CD4-positive, alpha-beta T cell treated with Interleukin-17A for 4 hours (primary cell): ENCODE data around the gene RAD18.

Experiments
- DNase-seq: peaks from one replicate; pipeline ENCODE4 v3.0.0-alpha.2; 2020; ENCODE audit warnings: mixed read lengths

Gene RAD18

DNA sequence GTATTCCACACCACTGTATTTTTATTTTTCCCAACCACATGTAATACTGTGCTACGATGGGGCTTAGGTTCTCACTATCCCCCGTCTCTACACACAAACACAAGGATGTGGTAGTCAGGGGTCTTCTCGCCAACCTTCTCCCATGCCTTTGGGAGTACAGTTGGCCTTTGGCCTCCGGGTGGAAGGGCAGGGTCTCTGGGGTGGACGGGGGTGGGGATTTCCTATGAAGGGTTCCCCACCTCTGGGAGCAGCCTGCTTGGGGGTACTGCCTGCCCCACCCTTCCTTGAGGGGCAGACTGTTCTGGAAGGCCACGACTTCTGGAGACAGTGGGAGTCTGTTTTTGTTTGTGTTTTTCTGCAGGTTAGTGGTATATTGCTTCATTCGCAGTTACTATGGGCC is 21.3 kb upstream of the RAD18 start:
- DNase-seq, result no peak

DNA sequence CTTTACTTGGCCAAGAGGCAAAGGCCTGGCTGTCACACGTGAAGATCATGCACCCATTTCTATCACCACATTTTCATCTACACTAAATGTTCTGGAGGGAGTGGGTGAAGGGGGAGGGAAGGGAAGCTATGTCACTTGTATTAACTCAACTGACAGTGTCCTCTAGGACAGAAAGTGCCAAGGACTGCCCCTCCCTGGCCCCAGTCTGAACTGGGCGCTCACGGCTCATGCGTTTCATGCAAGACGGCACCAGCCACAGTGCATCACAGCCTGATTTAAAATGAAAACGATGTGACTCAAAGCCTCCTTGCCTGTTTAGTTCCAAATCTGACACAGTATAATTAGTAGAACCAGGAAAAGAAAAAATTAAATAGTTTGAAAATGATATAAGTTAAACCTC is 20.8 kb upstream of the RAD18 start:
- no peak for DNase-seq

DNA sequence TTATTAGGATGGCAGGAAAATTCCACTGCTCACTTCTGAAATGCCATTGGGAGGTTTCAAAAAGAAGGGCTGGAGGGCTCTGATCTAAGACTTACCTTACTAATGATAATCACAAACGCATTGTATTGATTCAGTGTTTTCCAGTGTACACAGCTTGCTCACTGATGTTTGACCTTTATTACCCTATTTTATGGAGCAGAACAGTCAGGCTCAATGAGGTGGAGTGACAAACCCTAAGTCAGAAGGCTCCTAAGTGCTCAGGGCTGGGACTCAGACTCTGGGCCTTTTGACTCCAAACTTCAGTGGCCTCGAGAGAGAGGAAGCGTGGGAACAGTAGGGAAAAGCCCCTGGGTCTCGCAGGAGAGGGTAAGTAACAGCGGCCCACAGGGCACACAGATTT is 20.3 kb upstream of the RAD18 start:
- no peak for DNase-seq

DNA sequence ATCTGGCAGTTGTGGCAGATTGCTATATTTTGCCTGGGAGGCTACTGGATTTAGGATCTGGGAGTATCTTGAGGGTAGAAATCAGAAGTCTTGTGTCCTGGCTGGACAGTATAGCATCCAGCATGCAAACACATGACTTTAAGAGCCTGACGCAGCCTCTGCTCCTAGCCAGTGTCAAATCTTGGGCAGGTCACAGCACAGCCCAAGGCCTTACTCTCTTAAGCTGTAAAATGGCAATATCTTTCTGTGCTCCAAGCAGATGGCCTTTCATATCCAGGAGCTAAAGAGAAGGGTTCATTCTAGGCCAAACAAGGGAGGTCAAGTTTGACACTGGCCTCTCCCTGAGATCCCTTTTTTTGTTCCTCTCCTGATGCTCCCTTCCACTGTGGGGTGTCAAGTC is 19.8 kb upstream of the RAD18 start:
- no peak for DNase-seq

DNA sequence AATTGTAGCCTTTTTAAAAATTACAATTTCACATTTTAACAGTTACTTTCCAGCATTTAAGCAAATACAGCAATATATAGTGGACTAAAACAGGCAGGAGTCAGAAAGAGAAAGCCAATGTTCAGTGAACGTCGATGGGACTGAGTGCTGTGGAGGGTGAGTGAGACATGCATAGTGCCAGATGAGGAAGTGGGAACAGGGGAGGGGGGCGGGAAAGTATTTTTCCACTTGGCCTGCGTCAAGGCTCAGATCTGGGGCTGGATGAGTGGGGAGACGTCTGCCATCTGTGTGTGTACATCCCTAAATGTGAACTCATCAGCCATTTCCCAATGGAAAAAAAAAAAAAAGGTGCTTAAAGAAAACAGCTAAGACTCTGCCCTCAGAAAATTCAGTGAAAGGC is 19.2 kb upstream of the RAD18 start:
- no peak for DNase-seq

DNA sequence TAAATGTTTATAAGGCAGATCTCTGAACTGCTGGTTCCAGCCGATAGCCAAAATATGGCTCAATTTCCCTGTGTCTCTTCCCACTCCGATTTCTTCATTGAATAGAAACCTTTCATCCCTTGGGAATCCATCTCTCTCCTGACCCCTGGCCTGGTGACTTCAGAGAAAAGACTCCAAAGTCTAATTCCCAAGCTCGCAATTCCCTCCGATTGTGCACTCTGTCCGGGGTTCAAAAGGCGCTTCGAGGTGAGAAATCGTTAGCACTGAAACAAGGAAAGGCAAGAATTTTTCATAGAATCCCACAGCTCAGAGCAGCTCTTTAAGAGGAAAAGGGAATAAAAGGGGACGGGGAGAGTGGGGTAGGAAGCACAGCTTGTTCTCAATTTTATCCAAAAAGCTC is 18.4 kb upstream of the RAD18 start:
- no peak for DNase-seq

DNA sequence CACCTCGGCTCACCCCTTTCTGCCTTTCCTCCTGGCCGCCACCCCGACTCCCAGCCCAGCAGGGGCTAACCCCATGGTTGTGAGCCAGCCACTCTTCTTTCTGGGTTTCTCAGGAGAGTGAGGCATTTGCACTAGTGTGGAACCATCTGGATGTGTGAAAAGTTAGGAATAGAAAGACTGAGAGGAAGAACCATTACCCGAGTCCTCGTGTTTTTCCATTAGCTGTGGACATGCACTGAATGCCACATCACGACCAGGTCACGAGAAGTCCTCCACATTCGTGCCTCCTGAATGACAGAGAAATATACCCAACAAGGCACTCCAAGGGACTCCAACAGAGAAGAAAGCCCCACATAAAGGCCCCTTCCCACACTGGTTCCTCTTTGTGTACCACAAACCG is 18.0 kb upstream of the RAD18 start:
- DNase-seq, result no peak

DNA sequence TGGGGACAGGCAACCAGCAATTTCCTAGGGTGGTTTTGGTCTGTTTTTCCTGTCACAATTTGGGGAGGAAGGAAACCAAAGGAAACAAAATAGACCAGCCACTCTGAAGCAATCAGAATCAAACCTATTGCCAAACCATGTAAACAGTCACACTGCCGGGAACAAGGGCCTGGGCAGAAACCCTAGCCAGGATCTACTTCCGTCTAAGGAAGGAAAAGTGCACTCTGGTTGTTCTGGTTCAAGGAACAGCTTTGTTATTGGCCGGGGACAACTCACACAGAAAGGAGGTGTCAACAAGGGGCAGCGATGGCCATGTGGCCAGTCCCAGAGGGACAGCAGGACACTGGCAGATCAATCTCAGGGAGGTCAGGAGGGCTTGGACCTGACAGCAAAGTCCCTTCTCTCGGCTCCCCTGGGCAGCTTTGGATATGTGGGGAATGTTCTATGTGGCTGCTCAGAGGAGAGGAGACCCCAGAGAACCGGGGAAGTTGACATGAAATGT is 17.5 kb upstream of the RAD18 start:
- DNase-seq, result no peak

DNA sequence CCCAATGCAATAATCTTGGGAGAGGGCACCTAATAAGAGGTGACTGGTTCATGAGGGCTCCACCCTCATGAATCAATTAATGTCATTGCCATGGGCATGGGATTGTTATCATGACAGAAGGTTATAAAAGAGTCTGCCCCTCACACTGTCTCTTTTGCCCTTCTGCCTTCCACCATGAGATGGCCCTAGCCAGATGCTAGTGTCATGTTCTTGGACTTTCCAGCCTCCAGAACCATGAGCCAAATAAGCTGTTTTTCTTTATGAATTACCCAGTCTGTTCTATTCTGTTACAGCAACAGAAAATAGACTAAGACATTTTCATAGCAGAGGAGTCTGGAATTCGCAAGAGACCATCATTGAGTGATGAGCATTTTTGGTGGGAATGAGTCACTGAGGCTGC is 16.0 kb upstream of the RAD18 start:
- no peak for DNase-seq

DNA sequence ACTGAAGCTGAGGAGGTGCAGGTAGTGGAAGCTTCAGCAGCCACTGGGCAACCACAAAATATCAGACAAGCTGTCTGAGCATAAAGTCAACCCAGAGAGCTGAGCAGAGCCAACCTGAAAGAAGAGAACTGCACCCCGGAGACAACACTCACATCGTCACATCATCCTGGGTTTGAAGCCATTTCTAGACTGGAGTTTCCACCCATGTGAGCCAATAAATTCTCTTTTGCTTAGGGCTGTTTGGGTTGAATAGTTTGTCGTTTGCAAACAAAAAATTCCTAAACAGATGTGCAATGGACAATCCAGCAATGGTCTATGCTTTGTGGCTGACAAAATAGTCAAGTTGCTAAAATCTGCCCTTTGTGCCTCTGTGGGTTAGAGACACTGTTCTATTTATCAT is 15.3 kb upstream of the RAD18 start:
- DNase-seq, result no peak

DNA sequence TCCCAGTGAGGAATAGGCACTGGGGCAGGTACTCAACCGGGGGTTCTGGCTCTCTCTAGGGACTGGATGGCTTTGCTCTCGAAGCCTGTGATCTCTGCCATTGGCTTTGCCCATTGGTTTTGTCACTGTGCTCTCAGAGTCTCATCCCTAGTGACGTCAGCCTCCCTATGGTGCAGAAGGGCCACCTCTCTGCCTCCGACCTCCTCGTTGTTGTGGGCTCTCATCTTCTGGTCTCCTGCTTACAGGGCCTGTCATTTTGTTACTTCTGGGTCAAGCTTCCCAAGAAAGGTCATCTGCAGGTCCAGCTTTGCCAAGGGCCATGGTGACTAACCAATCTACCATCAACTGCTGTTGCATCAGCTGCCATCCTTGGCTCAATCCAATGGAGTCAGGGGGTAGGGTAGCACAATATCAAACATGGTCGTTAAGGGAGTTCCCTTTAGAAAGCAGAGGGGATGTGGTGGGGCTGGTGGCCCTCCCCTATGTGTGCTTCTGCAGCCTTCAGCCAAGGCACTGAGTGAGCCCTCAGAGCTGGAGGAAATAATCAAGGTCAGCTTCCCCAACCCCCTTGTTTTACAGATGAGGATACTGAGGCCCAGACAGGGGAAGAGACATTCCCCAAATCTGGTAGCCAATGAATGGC is 13.4 kb upstream of the RAD18 start:
- DNase-seq, result no peak

DNA sequence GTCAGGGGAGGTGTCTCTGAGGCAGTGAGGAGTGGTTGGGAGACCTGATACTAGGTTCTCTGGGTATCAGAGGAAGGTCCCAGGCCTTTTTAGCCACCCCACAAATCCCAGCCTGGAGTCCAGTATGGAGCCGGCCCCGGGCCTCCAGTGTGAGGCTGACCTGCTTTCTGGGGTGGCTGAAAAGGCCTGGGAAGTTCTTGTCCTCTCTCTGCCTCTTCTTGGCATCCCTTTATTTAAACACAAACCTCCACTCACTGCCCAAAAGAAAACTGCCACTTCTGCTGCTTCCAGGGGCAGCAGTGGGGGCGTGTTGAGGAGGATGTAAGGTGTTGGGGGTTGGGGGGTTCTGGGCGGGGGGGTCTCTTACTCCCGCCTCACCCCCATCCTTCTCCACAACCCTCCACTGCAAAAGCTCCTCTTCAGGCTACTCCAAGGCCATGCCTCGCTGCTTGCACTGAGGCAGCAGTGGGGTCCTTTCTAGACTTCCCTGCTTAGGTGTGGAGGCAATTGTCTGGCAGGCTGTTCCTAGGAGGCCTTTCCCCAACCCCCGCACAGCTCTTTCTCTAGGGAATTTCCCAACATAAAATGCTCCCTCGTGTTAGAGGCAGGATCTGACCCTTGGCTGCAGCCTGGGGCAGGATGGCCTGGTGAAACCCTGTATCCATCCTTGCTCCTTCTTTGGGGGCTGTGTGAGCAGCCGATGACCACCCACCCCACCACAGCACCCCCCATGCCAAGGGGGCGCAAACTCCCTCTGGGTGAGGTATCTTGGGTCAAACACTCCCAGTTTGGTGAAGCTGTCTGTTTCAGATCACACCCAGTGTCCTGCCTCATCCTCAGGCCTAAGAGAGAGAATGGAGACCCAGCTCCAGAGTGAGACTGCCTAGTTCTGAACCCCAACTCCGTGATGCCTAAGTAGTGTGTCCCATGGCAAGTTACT is 12.1 kb upstream of the RAD18 start:
- DNase-seq, result no peak

DNA sequence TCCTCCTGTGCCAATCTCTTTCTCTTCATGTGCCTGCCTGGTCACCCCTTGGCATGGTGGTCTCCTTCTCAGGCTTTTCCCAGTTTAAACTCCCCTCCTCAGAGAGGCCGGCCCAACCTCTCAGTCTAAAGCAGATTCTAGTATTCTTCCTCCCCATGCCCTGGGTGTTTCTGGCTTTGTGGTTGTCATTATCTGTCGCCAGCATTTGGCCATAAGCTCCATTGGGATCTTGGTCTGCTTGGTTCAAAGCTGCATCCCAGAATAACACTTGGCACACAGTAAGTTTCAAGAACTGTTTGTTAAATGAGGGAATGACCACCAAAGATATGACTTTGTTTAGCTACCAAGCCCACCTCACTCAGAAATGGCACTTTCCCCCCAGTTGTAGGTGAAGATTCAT is 11.2 kb upstream of the RAD18 start:
- no peak for DNase-seq

DNA sequence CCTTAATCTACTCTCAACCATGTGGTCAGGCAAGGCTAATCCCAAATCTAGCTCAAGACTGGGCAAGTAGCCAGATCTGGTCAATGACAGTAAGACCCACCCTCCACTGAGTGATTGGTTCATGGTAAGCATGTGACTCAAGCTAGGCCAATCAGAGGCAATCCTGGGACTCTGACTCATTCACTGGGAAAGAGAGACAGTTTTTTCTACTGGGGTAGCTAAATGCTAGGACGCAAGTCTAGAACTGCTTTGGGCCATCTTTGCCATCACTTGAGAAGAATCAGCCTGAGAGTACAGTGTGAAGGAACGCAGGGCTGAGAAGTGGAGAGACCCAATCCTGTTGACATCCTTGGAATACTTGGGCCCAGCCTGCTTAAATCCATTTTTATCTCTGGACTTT is 9.4 kb upstream of the RAD18 start:
- DNase-seq, result no peak

DNA sequence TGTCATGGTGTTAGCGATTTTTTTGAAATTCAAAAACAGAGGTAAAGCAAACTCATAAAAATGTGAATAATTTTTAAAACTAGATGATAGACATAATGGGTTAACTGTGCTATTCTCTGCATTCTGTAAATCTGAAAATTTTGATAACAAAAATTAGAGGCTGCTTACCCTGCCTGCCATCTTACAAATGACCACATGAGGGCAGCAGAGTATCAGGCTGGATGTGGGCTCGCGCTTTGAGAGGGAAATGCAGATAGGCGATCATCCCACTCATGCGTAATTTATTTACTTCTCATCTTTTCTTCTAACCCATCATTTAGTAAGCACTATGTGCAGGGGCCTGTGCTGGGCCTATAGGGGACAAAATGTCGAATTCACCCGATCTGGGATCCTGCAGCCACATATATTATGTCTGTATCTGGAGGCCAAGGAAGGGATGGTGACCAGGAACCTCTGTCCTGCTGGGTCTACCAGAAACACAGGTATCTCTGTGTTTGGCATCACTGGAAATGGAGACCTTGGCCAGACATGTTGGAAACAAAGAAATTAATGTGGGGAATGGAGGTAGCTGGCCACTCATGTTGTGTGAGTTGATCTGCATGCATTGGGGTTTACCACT is 7.8 kb upstream of the RAD18 start:
- peak; percentile 78 for DNase-seq

DNA sequence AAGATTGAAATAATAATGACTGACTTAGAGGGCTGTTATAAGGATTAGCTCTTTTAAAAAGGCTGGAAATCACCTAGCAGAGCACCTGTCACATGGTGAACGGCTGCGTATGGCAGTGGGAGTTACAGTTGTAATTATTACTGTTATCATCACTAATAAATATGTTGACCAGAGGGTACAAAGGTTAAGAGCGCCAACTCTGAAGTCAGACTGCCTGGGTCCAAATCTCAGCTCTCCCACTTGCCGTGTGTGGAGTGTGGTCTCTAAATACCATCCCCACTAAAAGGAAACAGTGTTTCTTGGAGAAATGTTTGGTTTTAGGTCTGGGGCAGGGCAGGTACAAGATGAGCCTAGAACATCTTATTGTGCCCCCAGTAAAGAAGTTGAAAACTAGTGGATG is 6.0 kb upstream of the RAD18 start:
- DNase-seq, result no peak

DNA sequence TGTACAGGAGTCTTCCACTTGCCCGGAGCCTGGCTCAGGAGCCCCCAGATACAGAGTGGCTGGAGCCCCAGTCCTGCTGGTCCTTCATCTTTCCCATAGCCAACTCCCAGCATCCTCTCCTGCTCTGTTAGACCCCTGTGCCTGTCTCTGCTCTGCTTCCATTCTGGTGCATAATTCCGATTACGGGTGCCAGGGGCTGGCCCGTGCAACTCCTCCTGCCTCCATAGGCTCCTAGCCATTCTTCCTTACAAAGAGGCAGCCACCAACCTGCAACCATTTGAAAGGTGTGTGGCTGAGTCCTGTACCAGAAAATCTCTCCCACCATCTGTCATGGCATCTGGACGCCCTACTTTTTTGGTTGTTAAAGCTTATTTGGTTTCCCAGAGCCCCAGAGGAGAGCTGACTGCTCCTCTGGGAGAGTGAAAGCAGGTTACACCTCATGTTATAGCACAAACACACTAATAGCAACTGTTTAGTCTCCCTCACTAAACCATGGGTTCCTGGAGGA is 5.2 kb upstream of the RAD18 start:
- no peak for DNase-seq

DNA sequence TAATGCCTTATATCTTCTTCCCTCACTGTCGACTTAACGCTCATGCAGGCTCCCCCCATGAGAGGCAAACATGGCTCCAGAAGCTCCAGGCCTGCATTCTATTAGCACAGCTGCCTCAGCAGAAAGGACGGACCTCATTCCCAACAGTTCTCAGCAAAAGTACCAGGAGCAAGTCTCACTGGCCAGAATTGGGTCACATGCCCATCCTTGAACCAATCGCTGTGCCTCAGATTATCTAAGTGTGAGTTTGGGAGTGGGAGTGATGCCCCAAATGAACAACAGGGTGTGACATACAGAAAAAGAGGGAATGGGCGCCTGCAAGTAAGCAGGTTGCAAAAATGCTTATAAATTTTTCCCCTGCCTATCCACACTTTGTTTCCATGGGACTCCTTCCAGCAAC is 4.3 kb upstream of the RAD18 start:
- no peak for DNase-seq

DNA sequence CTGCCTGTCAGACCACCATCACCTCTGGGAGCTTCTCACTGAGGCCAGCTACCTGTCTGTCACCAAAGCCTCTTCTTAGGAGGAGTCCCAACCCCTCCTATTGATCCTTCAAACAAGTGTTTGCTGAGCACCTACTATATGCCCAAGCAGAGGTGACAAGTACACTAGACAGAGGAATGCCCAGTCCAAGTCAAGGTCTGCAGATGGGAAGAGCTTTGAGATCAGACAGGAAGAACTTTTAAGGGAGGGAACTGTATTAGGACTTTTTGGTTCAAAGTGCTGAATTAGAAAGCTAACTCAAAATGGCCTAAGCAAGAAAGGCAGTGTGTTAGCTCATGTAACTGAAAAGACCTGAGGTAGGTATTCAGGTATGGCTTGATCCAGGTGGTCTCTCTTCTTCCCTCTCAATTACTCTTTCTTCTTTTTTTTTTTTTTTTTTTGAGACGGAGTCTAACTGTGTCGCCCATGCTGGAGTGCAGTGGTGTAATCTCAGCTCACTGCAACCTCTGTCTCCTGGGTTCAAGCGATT is 3.6 kb upstream of the RAD18 start:
- DNase-seq, result no peak

DNA sequence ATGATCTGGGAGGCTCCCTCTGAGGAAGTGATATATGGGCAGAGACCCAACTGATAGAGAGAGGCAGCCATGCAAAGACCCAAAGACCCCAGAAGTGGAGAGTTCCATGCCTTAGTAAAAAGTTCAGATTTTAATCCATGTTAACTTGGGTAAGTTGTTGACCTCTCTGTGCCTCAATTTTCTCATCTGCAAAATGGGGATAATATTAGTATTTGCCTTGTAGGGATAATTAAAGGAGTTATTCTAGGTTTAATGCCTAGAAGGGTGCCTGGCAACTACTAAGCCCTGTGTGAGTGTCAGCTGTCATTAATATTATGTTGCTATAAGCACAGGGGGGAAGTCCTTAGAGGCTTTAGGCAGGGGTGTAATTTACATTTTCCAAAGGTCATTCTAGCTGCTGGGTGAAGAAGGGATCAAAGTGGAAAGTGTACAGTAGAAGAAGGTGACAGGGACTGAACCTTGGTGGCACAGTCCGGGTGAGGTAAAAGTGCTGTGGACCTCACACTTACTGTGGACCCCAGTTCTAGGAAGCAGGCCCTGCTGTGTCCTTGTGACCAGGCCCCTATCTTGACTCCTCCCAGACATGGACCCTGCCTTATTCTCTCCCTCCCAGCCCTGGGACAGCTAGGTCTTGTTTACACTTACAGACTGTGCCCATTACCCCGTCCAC is 3.0 kb upstream of the RAD18 start:
- DNase-seq, result no peak

DNA sequence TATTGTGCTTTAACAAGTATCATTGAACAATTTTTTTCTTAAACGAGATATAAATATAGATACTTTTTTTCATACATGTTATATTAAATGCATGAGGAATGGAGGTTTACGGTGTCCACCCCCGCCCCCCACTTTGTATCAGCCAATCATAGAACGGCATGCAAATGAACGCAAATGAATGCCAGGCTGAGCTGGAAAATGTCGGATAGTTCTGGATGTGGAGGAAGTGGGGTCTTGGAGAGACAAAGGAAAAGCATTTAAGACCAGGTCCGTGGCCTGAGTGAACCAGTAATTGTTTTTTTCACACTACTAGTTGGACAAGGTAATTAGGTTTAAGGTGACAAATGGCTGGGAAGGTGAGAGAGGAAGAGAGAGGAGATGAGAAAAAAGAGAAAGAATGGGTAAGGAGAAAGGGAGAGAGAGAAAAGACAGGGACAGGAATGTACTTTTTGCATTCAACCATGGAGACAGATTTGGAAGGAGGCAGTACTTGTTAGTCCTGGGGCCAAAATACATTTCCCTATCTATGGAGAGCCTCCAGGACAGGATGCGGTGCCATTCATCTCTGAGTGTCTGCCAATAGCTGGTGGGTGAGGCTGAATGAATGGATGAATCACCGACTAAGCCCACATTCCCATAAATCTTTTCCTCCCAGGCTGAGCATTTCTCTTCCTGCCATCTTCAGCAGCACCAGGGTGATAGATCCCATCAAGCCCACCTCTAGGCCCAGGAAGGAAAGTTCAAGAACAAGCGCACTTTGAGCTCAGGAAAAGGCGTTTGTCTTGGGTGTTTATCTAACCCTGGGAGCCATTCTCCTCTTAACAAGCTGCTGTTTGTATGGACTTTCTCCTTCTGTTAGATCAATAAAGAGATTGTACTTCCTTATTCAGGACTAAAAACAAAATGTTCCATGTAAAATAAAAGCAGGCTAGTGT is 1.4 kb upstream of the RAD18 start:
- DNase-seq, result no peak
